ENCODE data around the gene ARL8A.
"Not testable (repeated sequence)": the region's sequence is repeated elsewhere in the genome, so short reads cannot be mapped to it uniquely, and the experiment has no call there.

ARL8A gene

DNA sequence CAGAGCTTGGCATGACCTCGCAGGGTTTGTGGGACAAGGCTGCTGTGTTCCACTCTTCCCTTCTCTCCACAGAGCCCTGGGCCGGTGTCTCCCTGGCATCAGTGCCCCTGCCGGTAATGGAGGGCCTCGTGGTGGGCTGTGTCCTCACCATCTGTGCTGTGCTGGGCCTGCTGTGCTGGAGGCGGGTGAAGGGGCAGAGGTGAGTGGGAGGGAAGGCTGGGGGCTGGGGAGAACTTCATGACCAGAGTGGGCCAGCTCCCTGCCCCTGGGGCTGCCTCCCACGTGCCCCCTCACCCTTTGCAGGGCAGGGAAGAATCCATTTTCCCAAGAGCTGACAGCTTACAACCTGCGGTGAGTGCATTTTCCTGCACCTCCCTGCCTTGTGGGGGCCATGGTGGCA lies 37.0 kb upstream of the ARL8A start:
- TF ChIP-seq, protein P1, sequence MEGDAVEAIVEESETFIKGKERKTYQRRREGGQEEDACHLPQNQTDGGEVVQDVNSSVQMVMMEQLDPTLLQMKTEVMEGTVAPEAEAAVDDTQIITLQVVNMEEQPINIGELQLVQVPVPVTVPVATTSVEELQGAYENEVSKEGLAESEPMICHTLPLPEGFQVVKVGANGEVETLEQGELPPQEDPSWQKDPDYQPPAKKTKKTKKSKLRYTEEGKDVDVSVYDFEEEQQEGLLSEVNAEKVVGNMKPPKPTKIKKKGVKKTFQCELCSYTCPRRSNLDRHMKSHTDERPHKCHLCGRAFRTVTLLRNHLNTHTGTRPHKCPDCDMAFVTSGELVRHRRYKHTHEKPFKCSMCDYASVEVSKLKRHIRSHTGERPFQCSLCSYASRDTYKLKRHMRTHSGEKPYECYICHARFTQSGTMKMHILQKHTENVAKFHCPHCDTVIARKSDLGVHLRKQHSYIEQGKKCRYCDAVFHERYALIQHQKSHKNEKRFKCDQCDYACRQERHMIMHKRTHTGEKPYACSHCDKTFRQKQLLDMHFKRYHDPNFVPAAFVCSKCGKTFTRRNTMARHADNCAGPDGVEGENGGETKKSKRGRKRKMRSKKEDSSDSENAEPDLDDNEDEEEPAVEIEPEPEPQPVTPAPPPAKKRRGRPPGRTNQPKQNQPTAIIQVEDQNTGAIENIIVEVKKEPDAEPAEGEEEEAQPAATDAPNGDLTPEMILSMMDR (IDR thresholded peaks at IDR 0.05; ENCODE audit: low read depth, low read length) = no peak
- DNase-seq (ENCODE audit: low read depth in 2 of 2) = no peak
- H3K4me3 ChIP-seq (replicated peaks in 1 of 2; ENCODE audit: low read depth in 2 of 2, low read length in 2 of 2) = no peak overlapping the region

- not testable (repeated sequence) for DNase-seq (ENCODE audit: low read depth in 2 of 2); H3K4me3 ChIP-seq (replicated peaks in 1 of 2; ENCODE audit: low read depth in 2 of 2, low read length in 2 of 2)
These were observed 36.2 kb upstream of the ARL8A start for GRCh38 chr1:202180751-202181139.

DNA sequence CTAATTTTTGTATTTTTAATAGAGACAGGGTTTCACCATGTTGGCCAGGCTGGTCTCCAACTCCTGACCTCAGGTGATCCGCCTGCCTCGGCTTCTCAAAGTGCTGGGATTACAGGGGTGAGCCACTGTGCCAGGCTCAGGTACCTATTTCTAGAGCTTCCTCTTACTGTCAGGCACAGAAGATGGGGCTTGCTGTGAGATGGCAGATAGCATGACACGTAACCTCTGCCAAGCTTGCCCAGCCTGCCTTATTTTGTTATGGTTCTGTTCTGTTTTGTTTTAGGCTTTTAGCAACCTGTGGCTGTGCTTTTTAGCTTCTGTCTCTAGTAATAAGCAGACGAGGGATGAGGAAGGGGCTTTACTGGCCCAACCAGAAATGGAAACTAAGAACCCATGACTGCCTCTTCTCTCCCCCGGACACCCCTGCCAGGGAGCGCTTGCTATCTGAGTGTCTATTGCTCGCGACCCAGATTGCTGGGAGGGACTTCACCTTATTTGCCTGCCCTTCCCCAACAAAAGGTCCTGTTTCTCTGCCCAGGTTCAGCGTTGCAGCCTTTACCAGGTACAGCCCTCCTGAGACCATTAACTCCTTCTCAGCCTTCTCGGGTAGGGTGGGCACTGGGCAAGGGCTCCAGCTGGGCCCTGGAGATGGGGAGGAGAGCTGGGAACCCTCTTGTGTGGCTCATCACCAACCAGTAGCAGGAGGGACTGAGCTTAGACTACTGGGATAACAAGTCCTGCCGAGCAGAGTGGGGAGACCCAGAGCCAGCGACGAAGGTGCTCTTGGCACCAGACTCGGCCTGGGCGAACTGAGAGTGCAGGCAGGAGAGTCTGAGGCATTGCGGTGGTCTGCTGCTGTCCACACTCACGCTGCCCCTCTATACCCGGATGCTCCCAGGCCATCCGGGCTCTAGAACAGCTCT lies 35.6 kb upstream of the ARL8A start:
- no peak for DNase-seq (ENCODE audit: low read depth in 2 of 2)

GRCh38 chr1:202176949-202177927 lies 32.7 kb upstream of the ARL8A start:
- TF ChIP-seq, protein P1 (IDR thresholded peaks at IDR 0.05; ENCODE audit: low read depth, low read length) = no peak
- DNase-seq (ENCODE audit: low read depth in 2 of 2) = no peak
- no peak overlapping the region for H3K4me3 ChIP-seq (replicated peaks in 1 of 2; ENCODE audit: low read depth in 2 of 2, low read length in 2 of 2)

More for the DNA sequence above, 35.6 kb upstream of the ARL8A start:
- TF ChIP-seq, protein P1 (IDR thresholded peaks at IDR 0.05; ENCODE audit: low read depth, low read length) = no peak
- H3K4me3 ChIP-seq (replicated peaks in 1 of 2; ENCODE audit: low read depth in 2 of 2, low read length in 2 of 2) = no peak overlapping the region

GRCh38 chr1:202173993-202174392 lies 29.5 kb upstream of the ARL8A start:
- no peak overlapping the region for H3K4me3 ChIP-seq (replicated peaks in 1 of 2; ENCODE audit: low read depth in 2 of 2, low read length in 2 of 2)
- DNase-seq (ENCODE audit: low read depth in 2 of 2) = no peak
- TF ChIP-seq, protein P1 (IDR thresholded peaks at IDR 0.05; ENCODE audit: low read depth, low read length) = no peak

- H3K4me3 ChIP-seq (replicated peaks in 1 of 2; ENCODE audit: low read depth in 2 of 2, low read length in 2 of 2) = no peak overlapping the region
- TF ChIP-seq, protein P1 (IDR thresholded peaks at IDR 0.05; ENCODE audit: low read depth, low read length) = no peak
- no peak for DNase-seq (ENCODE audit: low read depth in 2 of 2)
These were observed 27.4 kb upstream of the ARL8A start for GRCh38 chr1:202172015-202172355.

Data from cardiac fibroblast (primary cell).